H1 (cell line): Measurements from ENCODE around the gene IRX4. TPM values are rescaled to one million over a fixed set of nuclear protein-coding genes. Genes with fewer than 3 reads are reported as not detected.

Source experiments
- CTCF ChIA-PET: fragments of 300-600 bp; sonication (Branson Sonifier 250); formaldehyde crosslinking; loops from one replicate; lab custom pipeline; 2021; ENCODE audit not compliant: partially characterized antibody; lab: Charles Lee
- POLR2A ChIA-PET: fragments of 300-600 bp; sonication (Branson Sonifier 250); formaldehyde crosslinking; loops from one replicate; lab custom pipeline; 2021; ENCODE audit warnings: inconsistent platforms; ENCODE audit not compliant: partially characterized antibody; lab: Charles Lee
- DNase-seq, 2 experiments: peaks; one replicate each; pipeline versions ENCODE4 v3.0.0 to v3.0.0-alpha.2; 2010 to 2022; ENCODE audit warnings: low spot score in 2 of 2, low read depth in 1 of 2, mixed read lengths in 1 of 2
- FAIRE-seq: peaks from 2 replicates; lab custom pipeline; 2011; peaks lifted over from hg19 to GRCh38; lab: Jason Lieb, UNC
- H2AFZ ChIP-seq: 2 replicates; pipeline ENCODE4 v1.8.1; 2012; ENCODE audit warnings: low read length, inconsistent platforms
- H2AK5ac ChIP-seq: 2 replicates; pipeline ENCODE4 v1.6.1; 2013; ENCODE audit warnings: low read depth, low read length
- H2BK120ac ChIP-seq: replicated peaks from 2 replicates; pipeline ENCODE3; 2013; ENCODE audit warnings: low read depth, low read length, inconsistent platforms
- H2BK12ac ChIP-seq: 2 replicates; pipeline ENCODE4 v1.6.1; 2013; ENCODE audit warnings: low read depth, low read length
- H2BK15ac ChIP-seq: 2 replicates; pipeline ENCODE4 v1.6.1; 2013; ENCODE audit warnings: low read length
- H2BK20ac ChIP-seq: 2 replicates; pipeline ENCODE4 v1.6.1; 2013; ENCODE audit warnings: low read length
- H2BK5ac ChIP-seq: 2 replicates; pipeline ENCODE4 v1.6.1; 2013; ENCODE audit warnings: low read depth, low read length
- H3K14ac ChIP-seq: 2 replicates; pipeline ENCODE4 v1.6.1; 2013; ENCODE audit warnings: inconsistent platforms; ENCODE audit not compliant: insufficient read length
- H3K18ac ChIP-seq: 2 replicates; pipeline ENCODE4 v1.6.1; 2013; ENCODE audit warnings: low read length; ENCODE audit errors: extremely low read depth
- H3K23ac ChIP-seq: 2 replicates; pipeline ENCODE4 v1.6.1; 2013; ENCODE audit warnings: inconsistent platforms; ENCODE audit not compliant: insufficient read length
- H3K23me2 ChIP-seq: 2 replicates; pipeline ENCODE4 v1.6.1; 2013; ENCODE audit warnings: low read depth, low read length
- H3K27ac ChIP-seq: 2 replicates; pipeline ENCODE4 v1.6.1; 2011; ENCODE audit warnings: low read depth, low read length, inconsistent platforms
- H3K27me3 ChIP-seq, 4 experiments: replicated peaks in 1 of 4; 1 replicate in 1 of 4; 2 replicates in 3 of 4; pipeline versions ENCODE4 v1.6.1 to v1.8.1; 2011 to 2013; ENCODE audit warnings: low read length in 3 of 4, mild to moderate bottlenecking in 3 of 4, inconsistent platforms in 2 of 4, mixed read lengths in 2 of 4, moderate library complexity in 1 of 4; ENCODE audit not compliant: control insufficient read depth in 3 of 4, insufficient read depth in 3 of 4; ENCODE audit errors: extremely low read depth in 1 of 4
- H3K36me3 ChIP-seq, 4 experiments: 2 replicates each; pipeline versions ENCODE4 v1.6.1 to v1.8.1; 2011 to 2013; ENCODE audit warnings: mild to moderate bottlenecking in 4 of 4, low read length in 3 of 4, moderate library complexity in 2 of 4, control low read depth in 1 of 4, inconsistent platforms in 1 of 4; ENCODE audit not compliant: insufficient read depth in 4 of 4, control insufficient read depth in 2 of 4
- H3K4ac ChIP-seq: replicated peaks from 2 replicates; pipeline ENCODE3; 2013; ENCODE audit warnings: low read length, low read depth, mixed read lengths, inconsistent platforms; ENCODE audit not compliant: insufficient read length
- H3K4me1 ChIP-seq, 4 experiments: replicated peaks in 1 of 4; 1 replicate in 1 of 4; 2 replicates in 3 of 4; pipeline versions ENCODE4 v1.6.1 to v1.8.1; 2011 to 2013; ENCODE audit warnings: low read length in 3 of 4, inconsistent platforms in 2 of 4, mixed read lengths in 1 of 4; ENCODE audit not compliant: insufficient read depth in 4 of 4, control insufficient read depth in 3 of 4
- H3K4me2 ChIP-seq, 2 experiments: 2 replicates each; pipeline versions ENCODE4 v1.6.1 to v1.8.1; 2011 to 2013; ENCODE audit warnings: low read depth in 2 of 2, low read length in 2 of 2, control low read depth in 1 of 2, inconsistent platforms in 1 of 2, mild to moderate bottlenecking in 1 of 2; ENCODE audit not compliant: insufficient read depth in 1 of 2
- H3K4me3 ChIP-seq, 4 experiments: fragments of 200-600, 300-600 bp in 1 of 4; sonication (generic), shearing (Covaris generic), sonication (Bioruptor Twin) in 1 of 4; 2 replicates each; pipeline versions ENCODE4 v1.5.1 to v1.8.1; 2011 to 2016; ENCODE audit warnings: low read length in 4 of 4, low read depth in 3 of 4, control low read depth in 2 of 4, inconsistent platforms in 2 of 4, mild to moderate bottlenecking in 2 of 4, mixed read lengths in 1 of 4, moderate library complexity in 1 of 4; ENCODE audit not compliant: insufficient read depth in 2 of 4; ENCODE audit errors: extremely low read depth in 1 of 4
- H3K56ac ChIP-seq: replicated peaks from 2 replicates; pipeline ENCODE3; 2013; ENCODE audit warnings: low read depth, mild to moderate bottlenecking, mixed read lengths, low read length, inconsistent platforms; ENCODE audit not compliant: insufficient read length
- H3K79me1 ChIP-seq: 2 replicates; pipeline ENCODE4 v1.6.1; 2013; ENCODE audit warnings: low read depth, low read length, control low read depth
- H3K79me2 ChIP-seq, 2 experiments: 2 replicates each; pipeline versions ENCODE4 v1.6.1 to v1.8.1; 2012 to 2013; ENCODE audit warnings: low read length in 2 of 2, mild to moderate bottlenecking in 2 of 2, inconsistent platforms in 1 of 2; ENCODE audit not compliant: insufficient read depth in 2 of 2, control insufficient read depth in 1 of 2
- H3K9ac ChIP-seq, 4 experiments: replicated peaks in 1 of 4; 1 replicate in 1 of 4; 2 replicates in 3 of 4; pipeline versions ENCODE4 v1.6.1 to v1.8.1; 2011 to 2013; ENCODE audit warnings: low read depth in 3 of 4, low read length in 3 of 4, control low read depth in 2 of 4, mild to moderate bottlenecking in 2 of 4, moderate library complexity in 2 of 4, inconsistent platforms in 1 of 4; ENCODE audit errors: extremely low read depth in 1 of 4
- H3K9me3 ChIP-seq, 2 experiments: 2 replicates each; pipeline versions ENCODE4 v1.6.1 to v1.8.1; 2012 to 2013; ENCODE audit warnings: mild to moderate bottlenecking in 2 of 2, moderate library complexity in 2 of 2, control low read depth in 1 of 2, inconsistent platforms in 1 of 2, low read depth in 1 of 2, low read length in 1 of 2, mixed read lengths in 1 of 2; ENCODE audit not compliant: insufficient read depth in 2 of 2
- H4K20me1 ChIP-seq, 2 experiments: replicated peaks in 1 of 2; 2 replicates each; pipeline versions ENCODE3 to v1.8.1; 2011 to 2013; ENCODE audit warnings: inconsistent platforms in 2 of 2, low read length in 2 of 2, mild to moderate bottlenecking in 1 of 2; ENCODE audit not compliant: insufficient read depth in 2 of 2, control insufficient read depth in 1 of 2
- H4K5ac ChIP-seq: 2 replicates; pipeline ENCODE4 v1.6.1; 2013; ENCODE audit warnings: low read length, low read depth, mixed read lengths, inconsistent platforms; ENCODE audit not compliant: insufficient read length
- H4K8ac ChIP-seq: 2 replicates; pipeline ENCODE4 v1.8.0; 2013; ENCODE audit warnings: mild to moderate bottlenecking, moderate library complexity, low read length, inconsistent platforms; ENCODE audit not compliant: insufficient read depth; ENCODE audit errors: extremely low read depth
- H4K91ac ChIP-seq: replicated peaks from 2 replicates; pipeline ENCODE3; 2013; ENCODE audit warnings: low read length, mixed read lengths, inconsistent platforms; ENCODE audit not compliant: insufficient read length
- BCL11A ChIP-seq, 2 experiments: IDR thresholded peaks; one replicate each; pipeline ENCODE4 v1.6.1; 2011; ENCODE audit warnings: low read depth in 2 of 2, low read length in 2 of 2, mild to moderate bottlenecking in 2 of 2
- GABPA ChIP-seq: IDR thresholded peaks from 2 replicates; pipeline ENCODE4 v1.6.1; 2011; ENCODE audit warnings: mild to moderate bottlenecking, low read length, moderate library complexity, borderline replicate concordance; ENCODE audit not compliant: insufficient read depth
- WGBS, 2 experiments: shearing (Covaris generic) in 1 of 2; methylation state at CpG; one replicate each; pipeline versions ENCODE4 v1.1.6 to v1.1.7; 2013 to 2015; ENCODE audit warnings: low lambda C conversion rate in 2 of 2, mixed read lengths in 2 of 2, inconsistent platforms in 1 of 2, low coverage in 1 of 2, missing lambda C conversion rate in 1 of 2; ENCODE audit not compliant: insufficient replicate concordance in 2 of 2, insufficient coverage in 1 of 2, insufficient read length in 1 of 2; ENCODE audit errors: extremely low coverage in 1 of 2, missing lambda C conversion rate in 1 of 2; 5-methylcytosine and 5-hydroxymethylcytosine counted together
- polyA plus RNA-seq, 7 experiments: library from polyadenylated mRNA; depleted of rRNA in 3 of 7; stranded (reverse) in 5 of 7; unstranded in 2 of 7; fragments of >200 nt in 5 of 7; fragments of 200-250 nt in 2 of 7; gene quantifications; 1 replicate in 5 of 7; 2 replicates in 1 of 7; 4 replicates in 1 of 7; pipeline versions ENCODE4 v1.2.1 to v1.2.3, GENCODE V29; 2011 to 2013; ENCODE audit warnings: missing spikeins in 2 of 7, mixed read lengths in 2 of 7
- total RNA-seq: library from RNA; stranded (reverse); fragmentation: NEBNext Ultra II Directional; extraction: Animal tissue kit (Norgen Biotek cat#: 25700); gene quantifications from 2 replicates; pipeline ENCODE4 v1.2.1, GENCODE V29; 2021

IRX4 gene
- total and polyA plus RNA-seq, 2 of the 8 experiments (the other 6 are each of a cell fraction or from before 2014, with no cell fraction given): 0.45 to 1.2 TPM

DNA sequence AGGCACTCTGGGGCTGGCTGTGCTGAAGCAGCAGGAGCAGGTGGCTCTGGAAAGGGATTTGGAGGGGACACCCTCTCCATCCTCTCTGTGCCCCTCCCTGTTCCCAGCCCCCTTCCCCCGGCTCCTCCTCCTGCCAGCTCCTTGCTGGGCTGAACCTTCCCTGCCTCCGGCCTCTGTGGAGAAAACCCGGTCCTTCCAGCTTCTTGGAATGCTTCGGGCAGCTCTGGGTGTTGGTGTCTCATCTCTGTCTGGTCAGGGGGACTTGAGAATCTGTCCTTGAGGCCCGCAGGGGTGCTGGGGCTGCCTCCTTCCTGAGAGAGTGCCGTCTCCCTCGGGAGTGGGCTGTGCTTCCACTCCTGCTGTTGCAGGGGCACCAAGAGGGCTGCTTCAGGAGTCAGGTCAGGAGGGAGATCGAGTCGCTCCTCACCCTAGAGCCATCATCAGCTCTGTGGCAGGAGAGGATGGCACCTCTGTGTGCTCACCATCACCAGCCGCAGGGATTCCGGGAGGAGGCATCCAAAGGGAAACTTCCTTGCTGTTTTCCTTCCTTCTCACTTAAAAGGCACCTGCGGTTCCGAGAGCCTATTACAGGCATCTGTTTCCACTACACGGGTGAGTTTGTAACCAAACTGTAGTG, 50.9 kb downstream of the IRX4 start:
- CTCF ChIA-PET: interaction anchor here (0.7 to 1.9 kb wide), 5 partner anchors 9 to 165 kb away, joined by 3 to 7 read pairs (median 3); no protein-coding TSS in a partner anchor
- H3K18ac ChIP-seq: no peak overlapping the region; the same call in none of the 2 replicates
- peak overlapping the region; percentile 94 for H4K91ac ChIP-seq
- POLR2A ChIA-PET: interaction anchor here (0.9 kb wide), 1 partner anchor 42 kb away, joined by 3 read pairs; no protein-coding TSS in a partner anchor
- H3K23ac ChIP-seq: no peak overlapping the region
- H3K56ac ChIP-seq: no peak overlapping the region
- H2BK20ac ChIP-seq: no peak overlapping the region
- peak overlapping the region in 1 of 2 experiments; percentile 46; a peak in 2 of 4 replicates for H3K4me2 ChIP-seq
- TF ChIP-seq BCL11A (IDR thresholded peaks at IDR 0.05; ENCODE audit: low read depth in 2 of 2, low read length in 2 of 2) (no peak), GABPA (peak; percentile 66; the same call in 1 of the 2 replicates)
- H2BK15ac ChIP-seq: 0 out of 2 replicates have a peak overlapping the region, but pooled peaks have one; percentile 46
- no peaks in the 10 kb centered on the region for H3K79me1 ChIP-seq
- H2BK12ac ChIP-seq: no peak overlapping the region; the same call in 1 of the 2 replicates
- H3K27me3 ChIP-seq: no peaks in the 10 kb centered on the region
- H3K27ac ChIP-seq: no peak overlapping the region
- DNase-seq (no peak), FAIRE-seq (no peak)
- H3K9ac ChIP-seq: no peak overlapping the region; a peak in 1 of 7 replicates
- H2BK5ac ChIP-seq: no peak overlapping the region
- peak overlapping the region; percentile 32 for H3K4ac ChIP-seq
- H3K36me3 ChIP-seq: no peaks in the 10 kb centered on the region
- no peak overlapping the region for H2AFZ ChIP-seq
- no peak overlapping the region for H3K4me3 ChIP-seq
- no peaks in the 10 kb centered on the region for H4K20me1 ChIP-seq
- H3K9me3 ChIP-seq: no peaks in the 10 kb centered on the region
- no peaks in the 10 kb centered on the region; the same call in 1 of the 2 replicates for H3K23me2 ChIP-seq
- WGBS, 2 experiments: 70% methylated on average over 10 of the region's 14 CpGs; no CpG with 5 or more reads in 1 of the 2 experiments
- H3K79me2 ChIP-seq: no peaks in the 10 kb centered on the region
- no peak overlapping the region for H2AK5ac ChIP-seq
- H2BK120ac ChIP-seq: no peak overlapping the region
- H4K5ac ChIP-seq: no peak overlapping the region
- peaks cover 3 to 21% (median 9%) of the 10 kb centered on the region in 4 experiments for H3K4me1 ChIP-seq
- no peak overlapping the region for H3K14ac ChIP-seq
- no peak overlapping the region for H4K8ac ChIP-seq
